GM12892 (cell line): Measurements from ENCODE around the gene SLC22A25.

ENCODE experiments used
- DNase-seq: peaks from one replicate; pipeline ENCODE4 v3.0.0; 2011; ENCODE audit not compliant: insufficient read length
- FAIRE-seq: peaks from 2 replicates; lab custom pipeline; 2011; peaks lifted over from hg19 to GRCh38; lab: Jason Lieb, UNC
- POLR2A ChIP-seq: IDR thresholded peaks from 2 replicates; pipeline ENCODE4 v1.6.1; 2011; ENCODE audit warnings: low read depth, low read length, control low read depth
- POLR2AphosphoS5 ChIP-seq: IDR thresholded peaks from 2 replicates; pipeline ENCODE4 v1.6.1; 2011; ENCODE audit warnings: low read depth, low read length, control low read depth
- TAF1 ChIP-seq: IDR thresholded peaks from 2 replicates; pipeline ENCODE4 v1.6.1; 2011; ENCODE audit warnings: low read depth, mild to moderate bottlenecking, control low read depth, low read length, borderline replicate concordance

The SLC22A25 gene

DNA sequence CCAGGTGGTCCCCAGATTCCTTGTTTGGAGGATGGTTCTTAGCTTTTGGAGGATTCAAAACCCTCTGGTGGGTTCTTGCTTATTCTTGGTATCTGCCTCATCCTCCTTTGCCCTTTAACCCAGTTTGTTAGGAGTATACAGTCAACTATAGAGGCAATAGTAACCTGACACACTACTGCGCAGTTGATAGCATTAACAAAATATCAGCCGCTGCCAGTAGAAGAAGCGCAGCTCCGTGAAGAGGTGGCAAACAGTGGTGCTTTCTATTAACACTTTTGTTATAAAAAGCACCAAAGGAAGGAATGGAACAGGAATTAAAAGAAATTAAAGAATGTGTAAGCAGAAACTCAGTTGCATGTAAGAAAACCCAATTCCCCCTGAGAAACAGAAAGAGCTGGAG, 29.3 kb downstream of the SLC22A25 start:
- DNase-seq: no peak
- TF ChIP-seq TAF1: no peak
- TF ChIP-seq POLR2AphosphoS5: no peak
- TF ChIP-seq POLR2A: no peak
- no peak for FAIRE-seq

GRCh38 chr11:63212742-63213141, 30.7 kb downstream of the SLC22A25 start:
- DNase-seq (no peak), FAIRE-seq (peak; percentile 60)
- TF ChIP-seq POLR2AphosphoS5 (no peak), TAF1 (no peak), POLR2A (no peak)

DNA sequence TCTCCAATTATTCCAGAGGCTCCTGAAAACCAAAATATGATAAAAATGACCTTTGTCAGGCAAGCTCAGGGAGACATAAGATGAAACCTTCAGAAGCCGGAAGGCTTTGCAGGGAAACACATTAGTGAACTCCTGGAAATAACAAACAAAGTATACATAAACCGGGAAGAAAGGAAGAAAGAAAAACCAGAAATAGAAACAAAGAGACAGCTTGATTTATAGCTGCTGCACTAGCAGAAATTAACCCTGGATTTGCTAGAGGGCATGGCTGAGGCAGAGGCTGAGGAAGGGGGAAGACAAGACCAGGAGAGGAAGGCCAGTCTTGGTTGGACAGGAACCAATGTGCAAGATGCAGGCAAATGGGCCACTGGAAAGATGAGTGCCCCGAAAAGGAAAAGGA, 33.3 kb downstream of the SLC22A25 start:
- FAIRE-seq: no peak

More for the DNA sequence above, 33.3 kb downstream of the SLC22A25 start:
- no peak for TF ChIP-seq POLR2AphosphoS5
- no peak for TF ChIP-seq TAF1
- no peak for TF ChIP-seq POLR2A
- no peak for DNase-seq
